Occipital lobe (tissue), 2 donors: ENCODE data around the gene RPL35A. TPM values are rescaled to one million over a fixed set of nuclear protein-coding genes. Genes with fewer than 3 reads are reported as not detected.

Experiments
- small RNA-seq: library from RNA; depleted of rRNA; stranded (forward); fragments of <200 nt; gene quantifications from one replicate; pipeline ENCODE3, GENCODE V24; 2014
- total RNA-seq: library from RNA; depleted of rRNA; stranded (reverse); fragments of >200 nt; gene quantifications from one replicate; pipeline ENCODE4 v1.2.3, GENCODE V29; 2014

The RPL35A gene
- total RNA-seq, 1 donor from 2014 or later, result 1,043 TPM

Small RNA genes lying within 50 kb of the gene (small RNA-seq; reads per million reads assigned to genes)
- gene RNU6-621P, result not detected

Other genes starting within 250 kb of the RPL35A start
- 29.3 TPM for gene RUBCN, start 213.3 kb upstream of the RPL35A start, total RNA-seq
- gene FYTTD1, start 200.3 kb upstream of the RPL35A start, total RNA-seq, result 67.4 TPM
- gene LRCH3, start 158.9 kb upstream of the RPL35A start, total RNA-seq, result 71.4 TPM
- gene LMLN, start 10.0 kb downstream of the RPL35A start, total RNA-seq, result 8.4 TPM